ENCODE results near the gene C1QTNF1.

The C1QTNF1 gene

DNA sequence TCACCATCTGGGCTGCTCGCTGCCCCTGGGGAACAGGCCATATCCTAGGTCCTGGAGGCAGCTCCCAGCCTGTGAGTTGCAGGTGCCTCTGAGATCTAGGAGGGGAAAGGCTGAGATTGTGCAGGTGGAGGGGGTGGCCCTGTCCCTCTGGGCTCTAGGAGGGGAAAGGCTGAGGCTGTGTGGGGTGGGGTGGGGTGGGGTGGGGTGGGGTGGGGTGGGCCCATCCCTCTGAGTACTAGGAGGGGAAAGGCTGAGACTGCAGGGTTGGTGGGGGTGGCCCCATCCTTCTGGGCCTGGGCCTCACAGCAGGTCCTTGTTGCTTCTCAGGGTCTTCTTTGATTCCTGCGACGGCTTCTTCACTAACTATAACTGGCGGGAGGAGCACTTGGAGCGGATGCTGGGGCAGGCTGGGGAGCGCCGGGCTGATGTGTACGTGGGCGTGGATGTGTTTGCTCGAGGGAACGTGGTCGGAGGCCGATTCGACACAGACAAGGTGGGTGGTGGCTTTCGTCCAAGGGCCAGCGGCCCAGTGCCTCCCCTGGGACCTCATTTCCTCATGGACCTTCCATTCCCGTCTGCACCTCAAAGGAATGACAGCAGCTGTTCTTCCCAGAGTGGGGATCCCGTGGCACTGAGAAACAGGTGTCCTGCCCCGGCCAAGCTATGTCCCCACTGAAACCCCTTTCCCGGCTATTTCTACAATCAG lies 57.8 kb downstream of the C1QTNF1 start:
- no peak for DNase-seq (ENCODE audit: low read depth)

DNA sequence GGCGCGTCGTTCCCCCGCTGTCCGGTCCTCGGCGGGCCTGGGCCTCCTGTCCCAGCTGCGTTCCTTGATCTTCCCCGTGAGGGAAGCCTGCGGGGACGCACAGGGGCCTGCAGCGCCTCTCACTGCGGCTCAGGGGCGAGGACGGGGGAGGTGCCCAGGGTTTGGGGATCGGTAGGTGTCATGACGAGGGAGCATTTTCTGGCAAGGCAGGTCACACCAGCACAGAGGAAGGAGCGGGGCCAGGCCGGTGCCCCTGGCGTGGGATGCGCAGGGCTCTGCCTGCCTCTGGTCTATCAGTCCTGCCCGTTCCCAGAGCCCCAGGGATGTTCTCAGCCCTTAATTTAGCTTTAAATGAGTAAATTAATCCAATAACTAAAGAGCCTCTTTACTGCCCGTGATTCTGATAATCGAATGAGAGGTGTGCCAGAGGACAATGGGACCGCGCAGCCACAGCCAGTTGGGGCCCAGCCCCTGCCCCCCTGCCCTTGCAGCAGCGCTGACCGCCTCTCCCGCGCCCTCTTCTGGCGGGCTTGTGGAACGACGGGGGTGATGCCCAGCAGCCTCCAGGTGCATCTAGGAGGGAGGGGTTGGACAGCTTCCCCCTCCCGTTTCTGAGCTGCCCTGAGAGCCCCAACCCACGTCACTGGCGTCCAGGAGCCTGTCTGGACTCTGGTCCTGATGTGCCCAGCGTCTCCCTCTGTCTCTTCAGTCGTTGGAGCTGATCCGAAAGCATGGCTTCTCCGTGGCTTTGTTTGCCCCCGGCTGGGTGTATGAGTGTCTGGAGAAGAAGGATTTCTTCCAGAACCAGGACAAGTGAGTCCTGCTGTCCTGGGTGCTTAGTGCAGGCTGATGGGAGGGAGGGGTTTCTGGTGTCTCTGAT lies 58.6 kb downstream of the C1QTNF1 start:
- DNase-seq (ENCODE audit: low read depth), result no peak

DNA sequence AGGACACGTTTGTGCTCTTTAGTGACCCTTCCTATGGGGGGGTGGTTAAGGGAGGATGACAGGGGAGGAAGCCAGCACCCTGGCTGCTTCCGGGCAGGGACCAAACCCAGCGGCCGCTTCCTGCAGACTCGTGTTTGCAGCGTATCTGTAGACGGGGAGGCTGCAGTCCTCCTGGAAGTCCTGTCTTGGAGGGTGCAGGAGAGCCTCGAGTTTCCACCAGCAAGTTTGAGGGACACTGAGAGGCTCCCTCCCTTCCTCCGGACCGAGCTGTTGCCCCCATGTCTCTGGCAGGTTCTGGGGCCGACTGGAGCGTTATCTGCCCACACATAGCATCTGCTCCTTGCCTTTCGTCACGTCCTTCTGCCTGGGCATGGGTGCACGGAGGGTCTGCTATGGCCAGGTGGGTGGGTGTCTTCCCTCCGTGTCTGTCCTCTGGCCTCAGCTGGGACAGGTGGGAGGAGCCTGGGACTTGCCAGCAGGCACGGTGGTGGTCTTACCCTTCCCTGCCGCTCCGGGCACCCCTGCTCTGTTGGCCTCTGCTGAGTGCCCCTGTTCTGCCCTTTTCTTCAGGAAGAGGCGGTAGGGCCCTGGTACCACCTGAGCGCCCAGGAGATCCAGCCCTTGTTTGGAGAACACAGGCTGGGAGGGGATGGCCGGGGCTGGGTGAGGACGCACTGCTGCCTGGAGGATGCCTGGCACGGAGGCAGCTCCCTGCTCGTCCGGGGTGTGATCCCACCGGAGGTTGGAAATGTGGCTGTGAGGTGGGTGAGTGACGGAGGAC lies 59.4 kb downstream of the C1QTNF1 start:
- no peak for DNase-seq (ENCODE audit: low read depth)

GRCh38 chr17:79084291-79085153 lies 60.6 kb downstream of the C1QTNF1 start:
- DNase-seq (ENCODE audit: low read depth), result no peak

DNA sequence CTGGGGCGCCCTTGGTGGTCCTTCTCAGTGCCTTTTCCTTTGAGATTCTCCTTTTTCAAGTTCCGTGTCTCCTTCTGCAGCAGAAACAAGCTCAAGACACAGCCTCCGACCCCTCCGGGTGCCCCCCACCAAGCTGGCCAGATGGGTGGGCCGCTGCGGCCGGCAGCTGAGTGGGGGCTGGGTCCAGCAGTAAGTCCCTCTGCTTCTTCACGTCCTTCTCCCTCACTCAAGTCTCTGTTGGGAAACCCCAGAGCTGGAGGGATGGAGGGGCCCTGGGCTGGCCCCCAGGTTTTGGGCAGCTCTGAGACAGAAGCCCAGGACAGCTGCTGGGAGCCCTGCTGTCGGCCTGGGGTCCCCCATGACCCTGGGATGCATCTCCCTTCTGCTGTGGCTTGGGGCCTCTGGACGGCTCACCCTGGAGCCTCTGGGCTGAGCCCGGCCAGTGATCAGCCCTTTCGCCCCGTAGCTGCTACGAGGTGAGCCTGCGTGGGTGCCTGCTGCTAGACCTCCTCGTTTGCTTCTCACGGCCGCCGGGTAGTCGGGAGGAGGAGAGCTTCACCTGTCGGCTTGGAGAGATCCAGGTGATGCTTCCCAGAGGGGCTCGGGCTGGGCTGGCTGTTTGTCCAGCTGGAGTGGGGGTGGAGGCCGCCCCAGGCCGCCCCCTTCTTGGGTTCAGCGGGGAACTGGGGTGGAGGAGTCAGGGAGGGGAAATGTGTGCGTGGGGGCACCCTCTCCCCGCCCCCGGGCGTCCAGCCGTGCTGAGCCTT lies 61.4 kb downstream of the C1QTNF1 start:
- no peak for DNase-seq (ENCODE audit: low read depth)

DNA sequence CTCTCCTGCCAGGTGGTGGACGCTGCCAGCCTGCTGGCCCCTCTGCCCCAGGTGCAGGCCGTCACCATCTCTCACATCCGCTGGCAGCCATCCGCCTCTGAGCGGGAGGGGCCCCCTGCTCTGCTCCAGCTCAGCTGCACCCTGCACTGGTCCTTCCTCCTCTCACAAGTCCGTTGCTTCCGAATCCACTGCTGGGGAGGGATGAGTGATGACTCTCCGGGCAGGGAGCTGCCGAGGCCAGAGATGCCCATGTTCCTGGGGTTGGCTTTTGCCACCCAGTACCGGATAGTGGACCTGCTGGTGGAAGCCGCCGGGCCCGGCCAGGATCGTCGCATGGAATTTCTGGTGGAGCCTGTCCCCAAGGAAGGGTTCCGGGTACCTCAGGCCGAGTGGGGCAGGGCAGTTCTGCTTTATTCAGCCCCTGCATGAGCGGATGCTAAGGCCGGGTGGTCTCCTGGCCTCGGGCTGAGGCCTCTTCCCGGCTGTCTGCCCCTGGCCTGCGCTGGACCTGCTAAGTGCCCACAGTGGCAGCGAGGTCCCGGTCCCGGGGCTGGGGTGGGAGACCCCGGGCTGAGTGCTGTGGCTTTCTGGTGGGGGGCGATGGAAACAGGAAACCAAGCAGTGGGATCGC lies 62.1 kb downstream of the C1QTNF1 start:
- no peak for DNase-seq (ENCODE audit: low read depth)

DNA sequence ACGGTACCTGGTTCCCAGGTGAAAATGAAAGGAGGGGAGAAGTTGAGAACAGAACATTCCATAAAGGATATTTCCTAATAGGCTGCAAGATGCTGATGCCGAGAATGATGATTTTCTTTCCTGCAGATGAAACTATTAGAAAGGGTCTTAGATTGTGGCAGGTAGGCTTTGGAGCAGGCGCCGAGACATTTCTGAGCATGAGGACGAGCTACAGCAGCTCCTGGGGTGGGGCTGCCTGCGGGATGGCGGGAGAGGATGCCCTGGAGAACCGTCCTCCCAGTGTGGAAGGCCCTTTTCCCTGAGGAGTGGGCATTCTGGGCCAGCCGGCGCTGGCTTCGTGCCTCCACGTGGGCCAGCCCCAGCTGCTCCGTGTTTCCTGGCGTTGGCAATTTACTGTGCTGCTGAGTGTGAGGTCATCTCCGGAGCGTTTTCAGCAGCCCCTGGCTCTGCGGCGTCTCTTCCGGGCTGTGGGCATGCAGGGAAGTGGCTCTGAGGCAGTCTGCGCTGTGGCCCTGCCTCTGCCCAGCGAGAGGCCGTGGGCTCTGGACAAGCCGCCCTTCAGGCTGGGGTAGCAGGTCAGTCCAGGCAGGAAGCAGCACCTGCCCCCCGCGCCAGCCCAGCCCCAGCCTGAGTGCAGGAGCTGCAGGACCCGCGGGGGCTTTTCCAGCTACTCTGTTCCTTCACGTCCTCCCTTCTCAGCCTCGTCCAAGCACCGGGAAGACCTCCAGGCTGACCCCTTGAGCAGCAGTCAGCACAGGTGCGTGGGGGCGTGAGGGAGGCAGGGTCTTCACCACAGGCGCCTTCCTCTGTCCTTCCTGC lies 62.8 kb downstream of the C1QTNF1 start:
- no peak for DNase-seq (ENCODE audit: low read depth)

DNA sequence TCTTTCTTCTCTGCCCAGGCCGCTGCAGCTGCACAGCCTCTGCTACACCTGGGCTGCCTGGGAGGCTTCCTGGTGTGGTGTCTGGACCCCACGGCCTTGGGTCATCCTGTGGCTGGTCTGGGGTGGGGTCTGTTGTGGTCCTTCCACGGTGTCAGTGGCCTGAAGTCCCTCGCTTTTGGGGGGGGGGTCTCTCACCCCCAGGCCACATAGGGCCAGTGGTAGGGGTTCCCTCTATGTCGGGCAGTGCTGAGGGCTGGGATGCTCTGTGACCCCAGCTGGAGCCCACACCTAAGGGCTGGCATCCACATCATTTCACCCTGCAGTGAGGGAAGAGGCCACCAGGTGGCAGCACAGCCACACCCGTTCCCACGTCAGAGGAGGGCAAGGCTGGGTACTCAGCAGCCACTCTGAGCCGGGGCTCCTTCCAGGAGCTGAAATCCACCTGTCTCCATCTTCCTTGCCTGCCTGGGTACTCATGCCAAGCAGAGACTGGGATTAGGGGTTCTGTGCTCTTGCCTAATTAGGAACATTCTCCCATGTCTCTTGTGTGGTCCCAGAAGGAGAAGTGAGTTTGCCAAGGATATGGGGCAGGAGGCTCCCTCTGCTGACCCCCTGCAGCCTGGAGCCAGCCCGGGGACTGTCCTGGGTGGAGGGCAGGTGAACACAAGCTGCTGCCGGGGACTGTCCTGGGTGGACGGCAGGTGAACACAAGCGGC lies 63.6 kb downstream of the C1QTNF1 start:
- peak; percentile 68 for DNase-seq (ENCODE audit: low read depth)

- DNase-seq (ENCODE audit: low read depth), result no peak
These were observed 64.5 kb downstream of the C1QTNF1 start for GRCh38 chr17:79088247-79088996.

- no peak for DNase-seq (ENCODE audit: low read depth)
These were observed 65.0 kb downstream of the C1QTNF1 start for GRCh38 chr17:79088997-79089328.

DNA sequence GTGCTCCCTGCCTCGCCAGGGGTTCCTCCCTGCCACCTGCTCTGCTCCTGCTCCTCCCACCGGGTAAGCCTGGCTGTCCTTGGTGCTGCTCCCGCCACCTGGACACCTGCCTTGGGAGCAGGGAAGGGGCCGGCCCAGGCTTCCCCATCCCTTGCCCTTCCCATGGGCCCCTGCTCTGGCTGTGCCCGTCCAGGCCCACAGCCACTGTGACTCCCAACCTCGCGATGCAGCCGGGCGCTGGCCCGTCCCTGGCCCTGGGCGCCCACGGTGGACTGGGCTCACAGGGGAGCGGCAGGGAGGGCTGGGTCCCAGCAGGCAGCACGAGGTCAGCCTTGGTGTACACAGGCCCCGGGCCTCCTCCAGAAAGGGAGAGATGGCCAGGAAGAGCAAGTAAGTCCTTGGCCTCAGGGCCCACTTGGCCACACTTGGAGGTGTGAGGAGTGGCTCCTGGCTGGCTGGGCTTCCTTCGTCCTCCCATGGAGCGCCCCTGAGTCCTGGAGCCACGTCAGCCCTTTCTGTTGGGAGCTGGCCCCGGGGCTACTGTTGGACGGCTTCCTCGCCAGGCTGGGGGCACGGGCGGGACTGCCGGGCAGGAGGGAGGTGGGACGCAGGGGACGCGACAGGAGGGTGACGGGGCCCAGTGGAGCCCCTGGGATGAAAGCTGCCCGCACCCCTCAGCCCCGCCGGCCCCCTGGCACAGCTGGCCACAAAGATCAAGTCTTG lies 65.9 kb downstream of the C1QTNF1 start:
- DNase-seq (ENCODE audit: low read depth), result no peak

DNA sequence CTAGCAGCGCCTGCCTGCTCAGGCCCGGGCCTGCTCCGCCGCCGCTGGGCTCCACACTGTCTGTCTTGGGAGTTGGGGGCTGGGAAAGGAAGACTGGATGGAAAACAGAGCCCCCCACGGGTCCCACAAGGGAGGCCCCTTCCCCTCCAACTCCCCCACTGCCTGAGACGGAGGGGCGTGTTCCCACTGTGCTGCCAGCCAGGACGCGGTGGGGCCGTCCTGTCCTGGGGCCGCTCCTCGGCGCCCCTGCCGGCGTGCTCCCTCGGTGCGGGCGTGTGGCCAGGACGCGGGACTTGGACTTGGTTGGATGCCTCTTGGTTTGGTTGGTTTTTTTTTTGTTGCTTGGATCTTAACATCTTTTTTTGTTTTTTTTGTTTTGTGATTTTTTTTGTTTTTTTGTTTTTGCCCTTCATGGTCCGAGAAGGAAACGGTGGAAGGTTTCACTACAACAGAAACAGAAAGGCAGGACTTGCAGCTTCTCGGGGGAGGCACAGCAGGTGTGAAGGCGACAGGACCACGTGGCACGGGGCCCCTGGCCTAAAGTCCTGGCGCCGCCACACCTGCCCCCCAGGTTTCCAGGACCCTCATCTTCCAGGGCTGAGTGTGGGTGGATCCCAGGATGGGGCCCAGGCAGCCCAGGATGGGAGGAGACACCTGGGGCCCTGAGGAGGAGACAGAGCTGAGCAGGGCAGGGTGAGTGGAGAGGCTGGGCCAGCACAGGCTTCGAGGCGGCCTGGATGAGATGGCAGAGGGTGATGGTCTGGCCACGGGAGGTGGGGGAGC lies 66.7 kb downstream of the C1QTNF1 start:
- DNase-seq (ENCODE audit: low read depth), result no peak

DNA sequence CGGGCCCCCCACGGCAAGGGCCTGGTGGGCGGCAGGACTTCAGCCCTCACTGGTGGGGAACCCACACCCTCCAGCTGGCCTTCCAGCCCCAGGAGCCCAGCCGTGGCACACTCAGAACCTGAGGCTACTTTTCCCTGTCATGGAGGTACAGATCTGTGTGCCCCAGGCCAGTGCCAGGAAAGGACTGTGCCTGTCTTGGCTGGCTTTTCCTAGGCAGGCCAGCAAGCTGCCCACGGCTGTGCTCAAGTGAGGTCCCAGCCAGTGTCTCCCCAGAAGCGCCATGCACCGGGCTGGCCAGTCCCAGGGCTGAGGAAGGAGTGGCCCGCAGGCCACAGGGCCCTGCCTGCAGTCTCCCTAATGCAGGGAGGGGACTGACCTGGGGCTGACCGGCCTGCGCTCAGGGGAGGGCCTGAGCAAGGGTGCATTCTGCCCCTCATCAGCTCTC lies 67.3 kb downstream of the C1QTNF1 start:
- DNase-seq (ENCODE audit: low read depth), result no peak

GRCh38 chr17:79092567-79092966 lies 68.6 kb downstream of the C1QTNF1 start:
- no peak for DNase-seq (ENCODE audit: low read depth)

DNA sequence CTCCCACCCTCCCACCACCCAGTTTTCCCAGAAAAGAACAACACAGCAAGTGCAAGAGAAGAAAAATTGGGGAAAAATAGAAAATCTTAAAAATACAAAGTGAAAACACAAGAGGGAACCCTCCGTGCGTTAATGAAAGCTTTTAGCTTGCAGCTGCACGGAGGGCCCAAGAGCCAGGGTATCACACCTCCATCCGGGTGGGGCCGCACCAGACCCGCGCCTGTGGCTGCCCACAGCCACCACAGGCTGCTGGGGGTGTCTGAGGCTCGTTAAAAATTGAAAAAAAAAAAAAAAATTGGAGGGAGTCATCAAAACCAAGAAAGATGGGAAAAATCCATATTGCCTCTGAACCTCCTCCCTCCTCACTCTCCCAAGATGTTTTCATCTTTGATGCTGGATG lies 69.3 kb downstream of the C1QTNF1 start:
- no peak for DNase-seq (ENCODE audit: low read depth)

DNA sequence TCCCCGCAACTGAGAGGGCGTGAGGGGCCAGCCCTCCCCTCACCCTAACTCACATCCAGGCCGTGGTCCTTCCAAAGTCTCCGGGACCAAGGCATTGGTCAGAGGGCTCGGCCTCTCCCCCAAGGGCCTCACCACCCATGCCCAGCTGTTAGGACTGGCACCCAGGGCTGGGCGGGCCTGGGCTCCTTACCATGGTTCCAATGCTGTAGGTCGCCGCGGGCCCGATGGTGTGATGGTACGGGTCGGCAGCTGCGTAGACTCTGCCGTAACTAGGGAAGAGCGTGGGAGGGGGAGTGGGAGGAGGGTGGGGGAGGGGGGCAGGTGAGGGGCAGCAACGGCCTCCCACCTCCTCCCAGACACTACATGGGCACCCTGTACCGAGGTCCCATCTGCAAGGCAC lies 70.3 kb downstream of the C1QTNF1 start:
- no peak for DNase-seq (ENCODE audit: low read depth)
